K562 (cell line): ENCODE results near the gene SDCCAG8.

Experiments used
- CTCF ChIP-seq, 3 experiments: IDR thresholded peaks in 2 of 3; conservative IDR thresholded peaks in 1 of 3; 2 replicates each; pipeline ENCODE4 v1.5.1; 2011 to 2012; ENCODE audit warnings: low read length in 3 of 3, mild to moderate bottlenecking in 3 of 3, control low read depth in 2 of 3, improper control_type of control experiment in 1 of 3, inconsistent platforms in 1 of 3, low read depth in 1 of 3, mixed read lengths in 1 of 3, moderate library complexity in 1 of 3; ENCODE audit not compliant: insufficient read depth in 2 of 3
- E2F1 ChIP-seq: sonication (generic); formaldehyde crosslinking; IDR thresholded peaks from 2 replicates; pipeline ENCODE4 v1.8.1; 2023; ENCODE audit warnings: mild to moderate bottlenecking, missing genetic modification reagents, moderate library complexity
- FOS ChIP-seq: IDR thresholded peaks from 3 replicates; pipeline ENCODE4 v1.6.1; 2011; ENCODE audit not compliant: insufficient read length; ENCODE audit errors: extremely low read depth
- HMGXB4 ChIP-seq: sonication (generic); formaldehyde crosslinking; IDR thresholded peaks from 2 replicates; pipeline ENCODE4 v1.8.1; 2023; ENCODE audit warnings: mild to moderate bottlenecking, missing genetic modification reagents
- MCM7 ChIP-seq, 2 experiments: fragments of 450-650 bp; IDR thresholded peaks; 2 replicates each; pipeline ENCODE4 v1.6.1; 2016 to 2018
- POLR2G ChIP-seq: fragments of 200-400 bp; formaldehyde crosslinking; IDR thresholded peaks from 2 replicates; pipeline ENCODE4 v1.6.1; 2017; ENCODE audit warnings: low read depth, mild to moderate bottlenecking, antibody characterized with exemption, low read length, moderate library complexity
- SP1 ChIP-seq: sonication (generic); formaldehyde crosslinking; IDR thresholded peaks from 2 replicates; pipeline ENCODE4 v1.8.1; 2022; ENCODE audit warnings: mild to moderate bottlenecking, missing genetic modification reagents
- SREBF2 ChIP-seq: sonication (generic); formaldehyde crosslinking; IDR thresholded peaks from 2 replicates; pipeline ENCODE4 v1.4.0; 2020; ENCODE audit warnings: mild to moderate bottlenecking, missing genetic modification reagents
- TAF1 ChIP-seq: IDR thresholded peaks from 2 replicates; pipeline ENCODE4 v1.6.1; 2011; ENCODE audit warnings: mild to moderate bottlenecking, low read length, moderate library complexity; ENCODE audit not compliant: insufficient read depth, control insufficient read depth, severe bottlenecking; ENCODE audit errors: extremely low read depth
- UBTF ChIP-seq, 2 experiments: IDR thresholded peaks; 2 replicates each; pipeline ENCODE4 v1.6.1; 2012; ENCODE audit warnings: improper control_type of control experiment in 2 of 2, low read depth in 2 of 2, low read length in 2 of 2, borderline replicate concordance in 1 of 2
- ZBTB8A ChIP-seq: fragments of 450-650 bp; IDR thresholded peaks from 2 replicates; pipeline ENCODE4 v1.6.1; 2018; ENCODE audit warnings: mild to moderate bottlenecking, moderate library complexity; ENCODE audit not compliant: partially characterized antibody

- no peak for TF ChIP-seq SP1 (CRISPR knock-in tag)
- TF ChIP-seq POLR2G: no peak
- no peak for TF ChIP-seq E2F1 (CRISPR knock-in tag)
- no peak for TF ChIP-seq CTCF (IDR thresholded peaks at IDR 0.05 in 2 of 3, conservative IDR thresholded peaks at IDR 0.05 in 1 of 3; ENCODE audit: insufficient read depth in 2 of 3, low read depth in 1 of 3, low read length in 3 of 3)
- no peak for TF ChIP-seq MCM7 (IDR thresholded peaks at IDR 0.05)
- TF ChIP-seq FOS: no peak
- TF ChIP-seq TAF1: no peak
- no peak for TF ChIP-seq SREBF2 (CRISPR knock-in tag)
- no peak for TF ChIP-seq UBTF (IDR thresholded peaks at IDR 0.05; ENCODE audit: borderline replicate concordance in 1 of 2, low read depth in 2 of 2, low read length in 2 of 2)
- TF ChIP-seq ZBTB8A: no peak
- no peak for TF ChIP-seq HMGXB4 (CRISPR knock-in tag)
Observed at GRCh38 chr1:243408479-243408878, 152.6 kb downstream of the SDCCAG8 start.
